HG02981 (cell line): ENCODE measurements around the gene ST3GAL6.
"Not testable (repeated sequence)": the region's sequence is repeated elsewhere in the genome, so short reads cannot be mapped to it uniquely, and the experiment has no call there.

ENCODE experiments used
- ATAC-seq: cut with Tn5 transposase; IDR thresholded peaks from one replicate; pipeline ENCODE4 v1.9.1; 2021; ENCODE audit warnings: mild to moderate bottlenecking, moderate library complexity; ENCODE audit not compliant: unreplicated experiment

Gene ST3GAL6

GRCh38 chr3:98799479-98799878, 36.3 kb downstream of the ST3GAL6 start:
- ATAC-seq, result no peak

- no peak for ATAC-seq
These were observed 37.3 kb downstream of the ST3GAL6 start for GRCh38 chr3:98800401-98800800.

GRCh38 chr3:98801043-98801747, 38.1 kb downstream of the ST3GAL6 start:
- ATAC-seq, result no peak

GRCh38 chr3:98805571-98805970, 42.4 kb downstream of the ST3GAL6 start:
- ATAC-seq, result no peak

GRCh38 chr3:98806521-98806920, 43.4 kb downstream of the ST3GAL6 start:
- no peak for ATAC-seq

- no peak for ATAC-seq
These were observed 43.9 kb downstream of the ST3GAL6 start for GRCh38 chr3:98807011-98807410.

- no peak for ATAC-seq
These were observed 44.4 kb downstream of the ST3GAL6 start for GRCh38 chr3:98807561-98807960.

- no peak for ATAC-seq
These were observed 44.9 kb downstream of the ST3GAL6 start for GRCh38 chr3:98808071-98808470.

GRCh38 chr3:98809557-98809956, 46.4 kb downstream of the ST3GAL6 start:
- ATAC-seq, result no peak

GRCh38 chr3:98811048-98811447, 47.9 kb downstream of the ST3GAL6 start:
- ATAC-seq, result no peak

- ATAC-seq, result peak; percentile 54
These were observed 49.8 kb downstream of the ST3GAL6 start for GRCh38 chr3:98812851-98813374.

GRCh38 chr3:98814817-98815420, 51.8 kb downstream of the ST3GAL6 start:
- ATAC-seq, result no peak

GRCh38 chr3:98817547-98818041, 54.5 kb downstream of the ST3GAL6 start:
- ATAC-seq, result peak; percentile 81

- no peak for ATAC-seq
These were observed 57.9 kb downstream of the ST3GAL6 start for GRCh38 chr3:98821063-98821462.

GRCh38 chr3:98823791-98824190, 60.7 kb downstream of the ST3GAL6 start:
- ATAC-seq, result no peak

- ATAC-seq, result no peak
These were observed 61.1 kb downstream of the ST3GAL6 start for GRCh38 chr3:98824256-98824655.

- ATAC-seq, result no peak
These were observed 63.0 kb downstream of the ST3GAL6 start for GRCh38 chr3:98826126-98826525.

- no peak for ATAC-seq
These were observed 64.2 kb downstream of the ST3GAL6 start for GRCh38 chr3:98827221-98827920.

- no peak for ATAC-seq
These were observed 66.2 kb downstream of the ST3GAL6 start for GRCh38 chr3:98829246-98829832.

- ATAC-seq, result not testable (repeated sequence)
These were observed 67.9 kb downstream of the ST3GAL6 start for GRCh38 chr3:98831060-98831459.

- no peak for ATAC-seq
These were observed 76.7 kb downstream of the ST3GAL6 start for GRCh38 chr3:98839846-98840245.
